HepG2 (cell line): Measurements from ENCODE around the gene WDR43. TPM values are rescaled to one million over a fixed set of nuclear protein-coding genes. Genes with fewer than 3 reads are reported as not detected.

Source experiments
- HOXD1 ChIP-seq: sonication (generic); formaldehyde crosslinking; IDR thresholded peaks from 2 replicates; pipeline ENCODE4 v1.5.0; 2020; ENCODE audit warnings: missing genetic modification reagents
- KDM2A ChIP-seq: sonication (generic); formaldehyde crosslinking; IDR thresholded peaks from 2 replicates; pipeline ENCODE4 v1.4.0; 2020; ENCODE audit warnings: low read depth, missing genetic modification reagents, borderline replicate concordance
- MAFF ChIP-seq: IDR thresholded peaks from 2 replicates; pipeline ENCODE4 v1.6.1; 2011; ENCODE audit warnings: low read depth, low read length, improper control_type of control experiment
- MED13 ChIP-seq: sonication (generic); formaldehyde crosslinking; IDR thresholded peaks from 2 replicates; pipeline ENCODE4 v1.5.0; 2020; ENCODE audit warnings: missing genetic modification reagents
- POLR2AphosphoS2 ChIP-seq: IDR thresholded peaks from 2 replicates; pipeline ENCODE4 v1.6.1; 2011; ENCODE audit warnings: low read depth, low read length, improper control_type of control experiment
- RBAK ChIP-seq: sonication (generic); formaldehyde crosslinking; IDR thresholded peaks from 2 replicates; pipeline ENCODE4 v1.5.1; 2020; ENCODE audit warnings: mild to moderate bottlenecking, missing genetic modification reagents
- ZNF350 ChIP-seq: sonication (generic); formaldehyde crosslinking; IDR thresholded peaks from 2 replicates; pipeline ENCODE4 v1.4.0; 2020; ENCODE audit warnings: mild to moderate bottlenecking, low read depth, missing genetic modification reagents, borderline replicate concordance
- ZNF496 ChIP-seq: sonication (generic); formaldehyde crosslinking; IDR thresholded peaks from 2 replicates; pipeline ENCODE4 v1.8.1; 2023; ENCODE audit warnings: mild to moderate bottlenecking, moderate library complexity, missing genetic modification reagents; ENCODE audit not compliant: insufficient replicate concordance
- ZNF558 ChIP-seq: sonication (generic); formaldehyde crosslinking; IDR thresholded peaks from 2 replicates; pipeline ENCODE4 v1.9.0; 2022; ENCODE audit warnings: mild to moderate bottlenecking, missing genetic modification reagents, borderline replicate concordance
- ZNF652 ChIP-seq: IDR thresholded peaks from 2 replicates; pipeline ENCODE4 v1.6.1; 2016; ENCODE audit warnings: low read depth, borderline replicate concordance
- ZNF75D ChIP-seq: sonication (generic); formaldehyde crosslinking; IDR thresholded peaks from 2 replicates; pipeline ENCODE4 v1.8.1; 2023; ENCODE audit warnings: missing genetic modification reagents, mild to moderate bottlenecking, borderline replicate concordance
- polyA plus RNA-seq, 8 experiments: library from polyadenylated mRNA; depleted of rRNA in 3 of 8; stranded (reverse) in 7 of 8; unstranded in 1 of 8; fragments of >200 nt; fragmentation: Illumina TruSeq in 4 of 8; extraction: Trizol in 4 of 8; gene quantifications; 2 replicates each; pipeline versions ENCODE4 v1.2.1 to v1.2.3, GENCODE V29; 2011 to 2016; ENCODE audit warnings: low read depth in 4 of 8, missing spikeins in 1 of 8, mixed read lengths in 1 of 8; ENCODE audit not compliant: insufficient read depth in 1 of 8
- total RNA-seq, 5 experiments: library from RNA; depleted of rRNA; stranded (reverse); fragments of >200 nt; fragmentation: Illumina TruSeq; extraction: Trizol; gene quantifications; 2 replicates each; pipeline ENCODE4 v1.2.3, GENCODE V29; 2016; ENCODE audit warnings: low read depth in 1 of 5
- TF ChIP-seq, protein P1 (sequence below): sonication (generic); formaldehyde crosslinking; IDR thresholded peaks from 2 replicates; pipeline ENCODE4 v1.5.1; 2020; ENCODE audit warnings: mild to moderate bottlenecking, missing genetic modification reagents, borderline replicate concordance
- TF ChIP-seq, protein P2 (sequence below): sonication (generic); formaldehyde crosslinking; conservative IDR thresholded peaks from 2 replicates; pipeline ENCODE4 v1.8.1; 2023; ENCODE audit warnings: missing genetic modification reagents
- TF ChIP-seq, protein P3 (sequence below): sonication (generic); formaldehyde crosslinking; IDR thresholded peaks from 2 replicates; pipeline ENCODE4 v1.5.0; 2020; ENCODE audit warnings: missing genetic modification reagents
- TF ChIP-seq, protein P4 (sequence below): sonication (generic); formaldehyde crosslinking; IDR thresholded peaks from 2 replicates; pipeline ENCODE4 v1.5.0; 2020; ENCODE audit warnings: mild to moderate bottlenecking, missing genetic modification reagents
- TF ChIP-seq, protein P5 (sequence below): sonication (generic); formaldehyde crosslinking; IDR thresholded peaks from 2 replicates; pipeline ENCODE4 v1.5.0; 2020; ENCODE audit warnings: mild to moderate bottlenecking, missing genetic modification reagents, borderline replicate concordance
- TF ChIP-seq, protein P6 (sequence below): sonication (generic); formaldehyde crosslinking; conservative IDR thresholded peaks from 2 replicates; pipeline ENCODE4 v1.4.0; 2020; ENCODE audit warnings: missing genetic modification reagents

The WDR43 gene
- total and polyA plus RNA-seq, 2 of the 13 experiments (the other 11 are each of a cell fraction or from before 2014, with no cell fraction given): 121 to 167 TPM

DNA sequence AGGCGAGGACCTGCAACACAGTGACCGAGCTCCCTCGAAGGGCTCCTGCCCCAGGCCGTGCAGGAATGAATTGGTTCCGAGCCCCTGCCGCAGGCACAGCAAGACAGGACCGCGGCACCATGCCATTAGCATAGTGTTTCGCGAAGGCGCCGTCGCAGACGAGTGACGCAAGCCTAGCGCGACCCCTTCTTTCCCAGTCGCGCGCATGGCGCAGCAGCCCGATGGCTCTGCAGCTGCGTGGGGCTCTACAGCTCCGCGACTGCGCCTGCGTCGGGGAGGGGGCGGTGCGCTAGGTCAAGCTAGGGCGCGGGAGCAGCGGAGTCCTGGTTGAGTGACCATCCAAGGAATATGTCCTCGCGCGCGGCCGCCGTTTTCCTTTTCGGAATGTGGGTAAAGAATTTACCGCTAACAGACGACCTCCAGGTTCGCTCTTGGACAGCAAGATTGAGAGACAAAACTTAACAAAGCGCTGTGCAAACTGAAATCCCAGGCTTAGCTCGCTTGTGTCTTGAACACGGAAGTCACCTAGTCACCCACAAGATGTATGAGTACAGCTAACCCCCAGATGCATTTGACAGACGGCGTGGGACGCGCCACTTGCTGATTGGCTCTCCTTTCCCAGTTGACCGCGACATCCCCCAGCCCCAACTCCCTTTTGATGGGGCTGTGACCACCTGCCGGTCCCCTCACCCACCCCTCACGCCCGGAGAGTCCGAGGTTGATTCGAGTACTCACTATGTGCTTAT, 24.1 kb upstream of the WDR43 start, which contains the start of gene TRMT61B (continued):
- TF ChIP-seq, protein P1, sequence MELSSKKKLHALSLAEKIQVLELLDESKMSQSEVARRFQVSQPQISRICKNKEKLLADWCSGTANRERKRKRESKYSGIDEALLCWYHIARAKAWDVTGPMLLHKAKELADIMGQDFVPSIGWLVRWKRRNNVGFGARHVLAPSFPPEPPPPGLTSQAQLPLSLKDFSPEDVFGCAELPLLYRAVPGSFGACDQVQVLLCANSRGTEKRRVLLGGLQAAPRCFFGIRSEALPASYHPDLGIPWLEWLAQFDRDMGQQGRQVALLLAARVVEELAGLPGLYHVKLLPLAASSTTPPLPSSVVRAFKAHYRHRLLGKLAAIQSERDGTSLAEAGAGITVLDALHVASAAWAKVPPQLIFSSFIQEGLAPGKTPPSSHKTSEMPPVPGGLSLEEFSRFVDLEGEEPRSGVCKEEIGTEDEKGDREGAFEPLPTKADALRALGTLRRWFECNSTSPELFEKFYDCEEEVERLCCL: no peak
- no peak for TF ChIP-seq POLR2AphosphoS2
- TF ChIP-seq, protein P2, sequence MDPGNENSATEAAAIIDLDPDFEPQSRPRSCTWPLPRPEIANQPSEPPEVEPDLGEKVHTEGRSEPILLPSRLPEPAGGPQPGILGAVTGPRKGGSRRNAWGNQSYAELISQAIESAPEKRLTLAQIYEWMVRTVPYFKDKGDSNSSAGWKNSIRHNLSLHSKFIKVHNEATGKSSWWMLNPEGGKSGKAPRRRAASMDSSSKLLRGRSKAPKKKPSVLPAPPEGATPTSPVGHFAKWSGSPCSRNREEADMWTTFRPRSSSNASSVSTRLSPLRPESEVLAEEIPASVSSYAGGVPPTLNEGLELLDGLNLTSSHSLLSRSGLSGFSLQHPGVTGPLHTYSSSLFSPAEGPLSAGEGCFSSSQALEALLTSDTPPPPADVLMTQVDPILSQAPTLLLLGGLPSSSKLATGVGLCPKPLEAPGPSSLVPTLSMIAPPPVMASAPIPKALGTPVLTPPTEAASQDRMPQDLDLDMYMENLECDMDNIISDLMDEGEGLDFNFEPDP (CRISPR knock-in tag): no peak; the same call in 1 of the 2 replicates
- TF ChIP-seq ZNF350: peak; percentile 99
- TF ChIP-seq, protein P3, sequence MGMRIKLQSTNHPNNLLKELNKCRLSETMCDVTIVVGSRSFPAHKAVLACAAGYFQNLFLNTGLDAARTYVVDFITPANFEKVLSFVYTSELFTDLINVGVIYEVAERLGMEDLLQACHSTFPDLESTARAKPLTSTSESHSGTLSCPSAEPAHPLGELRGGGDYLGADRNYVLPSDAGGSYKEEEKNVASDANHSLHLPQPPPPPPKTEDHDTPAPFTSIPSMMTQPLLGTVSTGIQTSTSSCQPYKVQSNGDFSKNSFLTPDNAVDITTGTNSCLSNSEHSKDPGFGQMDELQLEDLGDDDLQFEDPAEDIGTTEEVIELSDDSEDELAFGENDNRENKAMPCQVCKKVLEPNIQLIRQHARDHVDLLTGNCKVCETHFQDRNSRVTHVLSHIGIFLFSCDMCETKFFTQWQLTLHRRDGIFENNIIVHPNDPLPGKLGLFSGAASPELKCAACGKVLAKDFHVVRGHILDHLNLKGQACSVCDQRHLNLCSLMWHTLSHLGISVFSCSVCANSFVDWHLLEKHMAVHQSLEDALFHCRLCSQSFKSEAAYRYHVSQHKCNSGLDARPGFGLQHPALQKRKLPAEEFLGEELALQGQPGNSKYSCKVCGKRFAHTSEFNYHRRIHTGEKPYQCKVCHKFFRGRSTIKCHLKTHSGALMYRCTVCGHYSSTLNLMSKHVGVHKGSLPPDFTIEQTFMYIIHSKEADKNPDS (CRISPR knock-in tag): peak; percentile 77; the same call in 1 of the 2 replicates
- TF ChIP-seq, protein P4, sequence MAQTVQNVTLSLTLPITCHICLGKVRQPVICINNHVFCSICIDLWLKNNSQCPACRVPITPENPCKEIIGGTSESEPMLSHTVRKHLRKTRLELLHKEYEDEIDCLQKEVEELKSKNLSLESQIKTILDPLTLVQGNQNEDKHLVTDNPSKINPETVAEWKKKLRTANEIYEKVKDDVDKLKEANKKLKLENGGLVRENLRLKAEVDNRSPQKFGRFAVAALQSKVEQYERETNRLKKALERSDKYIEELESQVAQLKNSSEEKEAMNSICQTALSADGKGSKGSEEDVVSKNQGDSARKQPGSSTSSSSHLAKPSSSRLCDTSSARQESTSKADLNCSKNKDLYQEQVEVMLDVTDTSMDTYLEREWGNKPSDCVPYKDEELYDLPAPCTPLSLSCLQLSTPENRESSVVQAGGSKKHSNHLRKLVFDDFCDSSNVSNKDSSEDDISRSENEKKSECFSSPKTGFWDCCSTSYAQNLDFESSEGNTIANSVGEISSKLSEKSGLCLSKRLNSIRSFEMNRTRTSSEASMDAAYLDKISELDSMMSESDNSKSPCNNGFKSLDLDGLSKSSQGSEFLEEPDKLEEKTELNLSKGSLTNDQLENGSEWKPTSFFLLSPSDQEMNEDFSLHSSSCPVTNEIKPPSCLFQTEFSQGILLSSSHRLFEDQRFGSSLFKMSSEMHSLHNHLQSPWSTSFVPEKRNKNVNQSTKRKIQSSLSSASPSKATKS: no peak
- TF ChIP-seq RBAK (CRISPR knock-in tag): no peak
- TF ChIP-seq ZNF558 (CRISPR knock-in tag): no peak; the same call in 1 of the 2 replicates
- peak; percentile 65; the same call in 1 of the 2 replicates for TF ChIP-seq ZNF652 (CRISPR knock-in tag)
- TF ChIP-seq ZNF496 (CRISPR knock-in tag): no peak
- TF ChIP-seq, protein P5, sequence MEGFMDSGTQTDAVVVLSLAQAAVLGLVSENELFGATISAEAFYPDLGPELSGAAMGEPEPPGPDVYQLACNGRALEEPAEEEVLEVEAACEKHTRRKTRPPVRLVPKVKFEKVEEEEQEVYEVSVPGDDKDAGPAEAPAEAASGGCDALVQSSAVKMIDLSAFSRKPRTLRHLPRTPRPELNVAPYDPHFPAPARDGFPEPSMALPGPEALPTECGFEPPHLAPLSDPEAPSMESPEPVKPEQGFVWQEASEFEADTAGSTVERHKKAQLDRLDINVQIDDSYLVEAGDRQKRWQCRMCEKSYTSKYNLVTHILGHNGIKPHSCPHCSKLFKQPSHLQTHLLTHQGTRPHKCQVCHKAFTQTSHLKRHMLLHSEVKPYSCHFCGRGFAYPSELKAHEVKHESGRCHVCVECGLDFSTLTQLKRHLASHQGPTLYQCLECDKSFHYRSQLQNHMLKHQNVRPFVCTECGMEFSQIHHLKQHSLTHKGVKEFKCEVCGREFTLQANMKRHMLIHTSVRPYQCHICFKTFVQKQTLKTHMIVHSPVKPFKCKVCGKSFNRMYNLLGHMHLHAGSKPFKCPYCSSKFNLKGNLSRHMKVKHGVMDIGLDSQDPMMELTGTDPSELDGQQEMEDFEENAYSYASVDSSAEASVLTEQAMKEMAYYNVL (CRISPR knock-in tag): peak; percentile 75; the same call in 1 of the 2 replicates
- TF ChIP-seq ZNF75D (CRISPR knock-in tag): no peak
- TF ChIP-seq MAFF: no peak; the same call in 1 of the 2 replicates
- TF ChIP-seq HOXD1 (CRISPR knock-in tag): peak; percentile 91
- TF ChIP-seq KDM2A (CRISPR knock-in tag): peak; percentile 99
- TF ChIP-seq, protein P6, sequence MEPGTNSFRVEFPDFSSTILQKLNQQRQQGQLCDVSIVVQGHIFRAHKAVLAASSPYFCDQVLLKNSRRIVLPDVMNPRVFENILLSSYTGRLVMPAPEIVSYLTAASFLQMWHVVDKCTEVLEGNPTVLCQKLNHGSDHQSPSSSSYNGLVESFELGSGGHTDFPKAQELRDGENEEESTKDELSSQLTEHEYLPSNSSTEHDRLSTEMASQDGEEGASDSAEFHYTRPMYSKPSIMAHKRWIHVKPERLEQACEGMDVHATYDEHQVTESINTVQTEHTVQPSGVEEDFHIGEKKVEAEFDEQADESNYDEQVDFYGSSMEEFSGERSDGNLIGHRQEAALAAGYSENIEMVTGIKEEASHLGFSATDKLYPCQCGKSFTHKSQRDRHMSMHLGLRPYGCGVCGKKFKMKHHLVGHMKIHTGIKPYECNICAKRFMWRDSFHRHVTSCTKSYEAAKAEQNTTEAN: 0 out of 2 replicates have a peak, but pooled peaks have one; percentile 10
- no peak for TF ChIP-seq MED13 (CRISPR knock-in tag)
